Measurements from ENCODE around the gene CCDC190.
"Not testable (repeated sequence)": the region's sequence is repeated elsewhere in the genome, so short reads cannot be mapped to it uniquely, and the experiment has no call there.

The CCDC190 gene

GRCh38 chr1:162812357-162812756 is 48.6 kb downstream of the CCDC190 start:
- not testable (repeated sequence) for H3K36me3 ChIP-seq (ENCODE audit: low read length); H3K27ac ChIP-seq (ENCODE audit: low read depth, low read length); H3K4me3 ChIP-seq (ENCODE audit: insufficient read depth, low read length, poor library complexity, severe bottlenecking); H3F3A ChIP-seq (ENCODE audit: insufficient read depth); H3K4me2 ChIP-seq (ENCODE audit: low read depth, low read length, poor library complexity, severe bottlenecking); H3K9me3 ChIP-seq (ENCODE audit: insufficient read depth, low read length); H3K27me3 ChIP-seq (ENCODE audit: low read length); H3K9me2 ChIP-seq (replicated peaks; ENCODE audit: insufficient read depth, low read length); H2AFZ ChIP-seq (ENCODE audit: low read depth, low read length, severe bottlenecking); H3K9ac ChIP-seq (ENCODE audit: low read length); H4K20me1 ChIP-seq (ENCODE audit: low read depth, low read length); H3K79me2 ChIP-seq (ENCODE audit: insufficient read depth, low read length)

DNA sequence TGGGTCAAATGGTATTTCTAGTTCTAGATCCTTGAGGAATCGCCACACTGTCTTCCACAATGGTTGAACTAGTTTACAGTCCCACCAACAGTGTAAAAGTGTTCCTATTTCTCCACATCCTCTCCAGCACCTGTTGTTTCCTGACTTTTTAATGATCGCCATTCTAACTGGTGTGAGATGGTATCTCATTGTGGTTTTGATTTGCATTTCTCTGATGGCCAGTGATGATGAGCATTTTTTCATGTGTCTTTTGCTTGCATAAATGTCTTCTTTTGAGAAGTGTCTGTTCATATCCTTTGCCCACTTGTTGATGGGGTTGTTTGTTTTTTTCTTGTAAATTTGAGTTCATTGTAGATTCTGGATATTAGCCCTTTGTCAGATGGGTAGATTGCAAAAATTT is 53.5 kb downstream of the CCDC190 start:
- not testable (repeated sequence) for H3K79me2 ChIP-seq (ENCODE audit: insufficient read depth, low read length); H3K4me2 ChIP-seq (ENCODE audit: low read depth, low read length, poor library complexity, severe bottlenecking); H3K9ac ChIP-seq (ENCODE audit: low read length); H3K9me3 ChIP-seq (ENCODE audit: insufficient read depth, low read length); H3K4me3 ChIP-seq (ENCODE audit: insufficient read depth, low read length, poor library complexity, severe bottlenecking); H4K20me1 ChIP-seq (ENCODE audit: low read depth, low read length); H3F3A ChIP-seq (ENCODE audit: insufficient read depth); H3K9me2 ChIP-seq (replicated peaks; ENCODE audit: insufficient read depth, low read length); H3K27ac ChIP-seq (ENCODE audit: low read depth, low read length); H3K27me3 ChIP-seq (ENCODE audit: low read length); H3K36me3 ChIP-seq (ENCODE audit: low read length); H2AFZ ChIP-seq (ENCODE audit: low read depth, low read length, severe bottlenecking)

Data from SU-DHL-6 (cell line).